Colonic mucosa (tissue), 4 donors: ENCODE data around the gene SESN1. TPM values are rescaled to one million over a fixed set of nuclear protein-coding genes. Genes with fewer than 3 reads are reported as not detected.

Experiments
- DNase-seq: peaks from one replicate; pipeline ENCODE4 v3.0.0-alpha.2; 2020
- H3K27ac ChIP-seq: fragments of 200-600 bp; one replicate; pipeline ENCODE4 v1.8.0; 2021
- H3K27me3 ChIP-seq: fragments of 200-600 bp; one replicate; pipeline ENCODE4 v1.8.0; 2021
- H3K36me3 ChIP-seq: fragments of 200-600 bp; one replicate; pipeline ENCODE4 v1.8.0; 2021
- H3K4me1 ChIP-seq: fragments of 200-600 bp; one replicate; pipeline ENCODE4 v1.8.0; 2021; ENCODE audit warnings: mild to moderate bottlenecking
- H3K4me3 ChIP-seq: fragments of 200-600 bp; one replicate; pipeline ENCODE4 v1.8.0; 2021
- H3K9ac ChIP-seq, 2 donors: one replicate each; pipeline ENCODE4 v1.7.0; 2013; ENCODE audit warnings: control low read depth in 2 of 2, low read depth in 2 of 2, low read length in 2 of 2
- H3K9me3 ChIP-seq: fragments of 200-600 bp; one replicate; pipeline ENCODE4 v1.8.0; 2021
- intact Hi-C: fragments of 100-400 bp; cut with DNase I; formaldehyde crosslinking; loops from one replicate; pipeline ENCODE4 v1.14.1; 2022
- total RNA-seq, 2 donors: library from RNA; stranded (reverse); fragmentation: NEBNext Ultra II Directional in 1 of 2; extraction: Animal tissue kit (Norgen Biotek cat#: 25700) in 1 of 2; gene quantifications; one replicate each; pipeline ENCODE4 v1.2.1, GENCODE V29; 2021
- TF ChIP-seq, protein P1 (sequence below): fragments of 200-600 bp; IDR thresholded peaks from one replicate; pipeline ENCODE4 v1.8.0; 2022; ENCODE audit warnings: antibody characterized with exemption, mild to moderate bottlenecking
- donor health status: healthy.
- donor health status: DM: no; HTN: no; CAD: no.
- donor health status: DM: no; HTN: no; CAD: no.

Gene SESN1
- total RNA-seq, 2 donors from 2014 or later, result 16.9 to 20.7 TPM

DNA sequence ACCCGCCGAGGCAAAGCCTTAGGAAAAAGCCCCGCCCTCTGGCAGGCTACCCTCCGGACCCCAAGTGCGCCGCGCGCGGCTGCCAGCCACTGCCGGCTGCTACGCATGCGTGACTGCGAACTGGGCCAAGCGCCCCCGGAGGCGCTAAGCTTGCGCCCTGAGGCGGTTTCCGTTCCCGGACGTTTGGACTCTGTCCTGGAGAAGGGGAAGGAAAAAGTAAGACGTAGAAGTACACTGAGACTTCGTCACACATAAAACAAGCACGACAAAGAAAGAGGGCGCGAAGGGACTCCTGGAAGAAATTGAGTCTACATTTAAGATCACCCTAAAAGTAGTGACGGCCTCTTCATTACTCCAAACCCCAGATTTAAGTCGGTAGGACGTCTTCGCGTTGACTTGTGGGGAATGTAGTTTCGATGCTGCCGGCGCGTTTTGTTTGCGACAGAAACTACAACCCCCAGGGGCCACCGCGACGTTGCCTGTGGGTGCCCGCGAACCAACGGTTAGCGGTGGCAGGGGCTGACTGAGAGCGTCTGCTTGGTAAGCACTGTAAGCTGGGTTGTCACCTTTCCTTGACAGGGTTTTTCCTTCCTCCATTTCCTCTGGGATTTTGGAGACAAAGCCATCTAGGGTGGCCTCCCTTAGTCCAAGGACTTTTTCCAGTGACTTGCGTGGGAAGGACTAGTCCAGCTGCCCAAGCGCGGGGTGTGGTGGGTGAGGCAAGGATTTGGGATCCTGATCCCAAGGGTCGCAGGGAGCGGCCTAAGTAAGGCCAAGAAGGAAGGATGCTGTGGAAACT lies 589 bp upstream of the SESN1 start, which contains the start of gene CEP57L1:
Gene CEP57L1 (plus strand): TSS at position 472 of the 799 bp plus-strand sequence. CDS start 49,715 bp downstream, outside the sequence.
- DNase-seq, result peak; percentile 98
- intact Hi-C loops, result loop anchor here (10.0 kb wide), 2 partner anchors 290 to 1140 kb away; partner anchors contain the start of genes CD164 and SEC63

GRCh38 chr6:109093732-109094415 lies 772 bp downstream of the SESN1 start:
- no peak for DNase-seq
- Histone ChIP-seq H3K27me3 (no peaks in the 10 kb centered on the region), H3K36me3 (no peaks in the 10 kb centered on the region), H3K9ac (peak overlapping the region; percentile 93 to 96), H3K4me3 (peak overlapping the region; percentile 65), H3K9me3 (no peaks in the 10 kb centered on the region), H3K27ac (peak overlapping the region; percentile 86), H3K4me1 (peaks cover 10% of the 10 kb centered on the region)
- TF ChIP-seq, protein P1, sequence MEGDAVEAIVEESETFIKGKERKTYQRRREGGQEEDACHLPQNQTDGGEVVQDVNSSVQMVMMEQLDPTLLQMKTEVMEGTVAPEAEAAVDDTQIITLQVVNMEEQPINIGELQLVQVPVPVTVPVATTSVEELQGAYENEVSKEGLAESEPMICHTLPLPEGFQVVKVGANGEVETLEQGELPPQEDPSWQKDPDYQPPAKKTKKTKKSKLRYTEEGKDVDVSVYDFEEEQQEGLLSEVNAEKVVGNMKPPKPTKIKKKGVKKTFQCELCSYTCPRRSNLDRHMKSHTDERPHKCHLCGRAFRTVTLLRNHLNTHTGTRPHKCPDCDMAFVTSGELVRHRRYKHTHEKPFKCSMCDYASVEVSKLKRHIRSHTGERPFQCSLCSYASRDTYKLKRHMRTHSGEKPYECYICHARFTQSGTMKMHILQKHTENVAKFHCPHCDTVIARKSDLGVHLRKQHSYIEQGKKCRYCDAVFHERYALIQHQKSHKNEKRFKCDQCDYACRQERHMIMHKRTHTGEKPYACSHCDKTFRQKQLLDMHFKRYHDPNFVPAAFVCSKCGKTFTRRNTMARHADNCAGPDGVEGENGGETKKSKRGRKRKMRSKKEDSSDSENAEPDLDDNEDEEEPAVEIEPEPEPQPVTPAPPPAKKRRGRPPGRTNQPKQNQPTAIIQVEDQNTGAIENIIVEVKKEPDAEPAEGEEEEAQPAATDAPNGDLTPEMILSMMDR, result no peak
- intact Hi-C loops, result loop anchor here (10.0 kb wide), 2 partner anchors 291 to 1139 kb away; partner anchors contain the start of genes CD164 and SEC63

More for the DNA sequence above, 589 bp upstream of the SESN1 start, which contains the start of gene CEP57L1:
- H3K4me3 ChIP-seq, result peak within 1 kb of the TSS; percentile 65
- H3K4me1 ChIP-seq, result peaks cover 10% of the 10 kb centered on the region
- no peaks in the 10 kb centered on the region for H3K36me3 ChIP-seq
- peak within 1 kb of the TSS; percentile 86 for H3K27ac ChIP-seq
- TF ChIP-seq, protein P1, result no peak
- peak within 1 kb of the TSS; percentile 93 to 96 for H3K9ac ChIP-seq
- H3K9me3 ChIP-seq, result no peaks in the 10 kb centered on the region
- no peaks in the 10 kb centered on the region for H3K27me3 ChIP-seq

GRCh38 chr6:109092074-109092473 lies 2.6 kb downstream of the SESN1 start:
- Histone ChIP-seq H3K27me3 (no peaks in the 10 kb centered on the region), H3K27ac (no peak overlapping the region), H3K36me3 (no peaks in the 10 kb centered on the region), H3K9ac (no peak overlapping the region), H3K4me1 (peaks cover 10% of the 10 kb centered on the region), H3K9me3 (no peaks in the 10 kb centered on the region), H3K4me3 (peak overlapping the region; percentile 65)
- intact Hi-C loops, result loop anchor here (10.0 kb wide), 2 partner anchors 293 to 1137 kb away; partner anchors contain the start of genes CD164 and SEC63
- DNase-seq, result no peak
- TF ChIP-seq, protein P1, result no peak

GRCh38 chr6:109091314-109092024 lies 3.2 kb downstream of the SESN1 start:
- no peak for DNase-seq
- H3K36me3 ChIP-seq, result no peaks in the 10 kb centered on the region
- no peak overlapping the region for H3K9ac ChIP-seq
- H3K4me3 ChIP-seq, result peak overlapping the region; percentile 65
- H3K27ac ChIP-seq, result no peak overlapping the region
- peaks cover 10% of the 10 kb centered on the region for H3K4me1 ChIP-seq
- H3K27me3 ChIP-seq, result no peaks in the 10 kb centered on the region
- TF ChIP-seq, protein P1, result no peak
- no peaks in the 10 kb centered on the region for H3K9me3 ChIP-seq
- intact Hi-C loops, result loop anchor here (10.0 kb wide), 2 partner anchors 293 to 1137 kb away; partner anchors contain the start of genes CD164 and SEC63

DNA sequence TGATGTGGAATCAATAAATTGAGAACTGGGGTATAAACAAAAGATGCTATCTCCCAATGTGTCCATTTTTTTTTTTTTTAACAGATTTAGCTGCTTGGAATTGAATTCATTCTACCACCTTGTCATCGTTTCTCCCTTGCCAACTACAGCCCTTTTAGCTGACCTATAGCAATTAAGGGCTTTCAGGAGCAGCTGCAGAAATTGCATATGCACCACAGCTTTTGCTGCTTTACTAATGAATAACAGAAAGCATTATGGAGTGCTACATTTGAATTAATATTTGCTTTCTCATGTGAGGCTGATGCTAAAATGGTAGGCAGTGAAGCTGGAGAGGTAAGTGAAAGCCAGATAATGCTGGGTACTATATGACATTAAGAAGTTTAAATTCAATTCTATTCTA lies 5.7 kb downstream of the SESN1 start:
- DNase-seq, result no peak
- TF ChIP-seq, protein P1, result no peak
- Histone ChIP-seq H3K9me3 (no peaks in the 10 kb centered on the region), H3K4me1 (peaks cover 10% of the 10 kb centered on the region), H3K9ac (no peak overlapping the region), H3K27ac (no peak overlapping the region), H3K36me3 (no peaks in the 10 kb centered on the region), H3K27me3 (no peaks in the 10 kb centered on the region), H3K4me3 (no peak overlapping the region)
- intact Hi-C loops, result no loop called here
